Muscle of back (tissue), 11 donors: ENCODE results near the gene OTUB2. TPM values are rescaled to one million over a fixed set of nuclear protein-coding genes. Genes with fewer than 3 reads are reported as not detected.

ENCODE experiments used
- DNase-seq, 3 donors: peaks; one replicate each; pipeline versions ENCODE4 v3.0.0 to v3.0.0-alpha.2; 2013
- polyA plus RNA-seq, 10 donors: library from polyadenylated mRNA; unstranded; fragments of 120-200 nt; gene quantifications; one replicate each; pipeline ENCODE4 v1.2.1, GENCODE V29; 2013; ENCODE audit not compliant: insufficient read length in 10 of 10

The OTUB2 gene
- polyA plus RNA-seq, 10 donors = 0.77 to 1.6 (median 1.0) TPM

- DNase-seq = no peak
Observed at GRCh38 chr14:93996130-93996695, 29.9 kb upstream of the OTUB2 start.

GRCh38 chr14:93997082-93997481 lies 29.1 kb upstream of the OTUB2 start, which contains the start of gene CCDC197:
Gene CCDC197 (plus strand): TSS chr14:93997301. CDS start chr14:93998132, 831 bp downstream.
- DNase-seq = no peak

- DNase-seq = no peak
Observed at GRCh38 chr14:93997916-93998870, 27.9 kb upstream of the OTUB2 start.

DNA sequence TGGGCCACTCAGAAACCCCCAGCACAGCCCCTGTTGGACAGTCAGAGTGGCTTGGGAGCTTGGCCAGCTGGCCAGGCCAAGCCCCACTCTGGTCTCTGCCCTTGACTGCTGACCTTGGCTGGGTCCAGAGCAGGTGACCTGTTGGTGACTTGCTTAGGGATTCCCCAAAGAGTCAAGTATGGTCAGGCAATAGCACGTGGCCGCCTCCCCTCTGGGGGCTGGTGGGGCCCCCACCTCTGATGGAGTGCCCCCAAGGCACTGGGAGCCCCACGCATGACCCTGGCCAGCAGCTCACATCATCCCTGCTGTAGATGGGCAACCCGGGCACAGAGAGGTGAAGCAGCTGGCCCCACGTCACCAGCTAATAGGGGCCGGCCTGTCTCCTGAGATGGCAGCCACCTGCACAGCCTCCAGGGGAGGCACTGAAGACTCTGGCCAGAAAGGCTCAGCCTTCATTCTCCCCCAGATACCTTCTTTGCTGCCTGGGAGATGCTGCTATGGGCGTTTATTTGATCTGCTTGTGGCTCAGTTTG lies 27.2 kb upstream of the OTUB2 start:
- DNase-seq = no peak

GRCh38 chr14:93999573-93999972 lies 26.6 kb upstream of the OTUB2 start:
- no peak for DNase-seq

DNA sequence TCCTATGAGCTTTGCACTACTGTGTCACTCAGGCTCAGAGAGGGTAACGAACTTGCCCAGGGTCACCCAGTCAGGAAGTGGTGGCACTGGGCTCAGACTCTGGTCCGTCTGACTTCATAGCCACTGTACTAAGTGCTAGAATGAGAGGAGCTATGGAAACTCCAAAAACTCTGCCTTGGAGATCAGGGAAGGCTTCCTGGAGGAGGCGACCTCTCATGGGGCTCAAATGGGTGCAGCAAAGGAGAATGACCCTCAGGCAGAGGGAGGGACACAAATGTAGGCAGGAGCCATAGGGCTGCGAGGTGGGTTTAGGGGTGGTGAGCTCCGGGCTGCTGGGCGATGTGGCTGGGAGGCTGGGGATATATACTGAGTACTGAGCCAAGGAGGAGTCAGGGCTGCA lies 25.9 kb upstream of the OTUB2 start:
- no peak for DNase-seq

DNA sequence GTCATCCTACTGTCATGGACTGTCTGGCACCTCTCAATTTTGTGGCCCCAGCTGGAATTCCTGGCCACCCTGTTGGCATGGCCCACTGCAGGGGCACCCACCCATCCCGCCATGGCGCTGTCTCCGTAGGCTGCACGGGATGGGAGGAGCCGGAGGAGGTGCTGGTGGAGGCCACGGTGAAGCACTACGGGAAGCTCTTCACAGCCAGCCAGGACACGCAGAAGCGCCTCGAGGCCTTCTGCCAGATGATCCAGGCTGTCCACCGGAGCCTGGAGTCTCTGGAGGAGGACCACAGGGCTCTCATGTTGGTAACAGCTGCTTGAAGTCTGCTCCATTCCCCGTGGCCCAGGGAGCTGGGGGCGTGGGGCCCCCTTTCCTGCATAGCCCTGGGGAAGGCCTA lies 25.1 kb upstream of the OTUB2 start:
- DNase-seq = peak in 1 of 3 donors; percentile 60

DNA sequence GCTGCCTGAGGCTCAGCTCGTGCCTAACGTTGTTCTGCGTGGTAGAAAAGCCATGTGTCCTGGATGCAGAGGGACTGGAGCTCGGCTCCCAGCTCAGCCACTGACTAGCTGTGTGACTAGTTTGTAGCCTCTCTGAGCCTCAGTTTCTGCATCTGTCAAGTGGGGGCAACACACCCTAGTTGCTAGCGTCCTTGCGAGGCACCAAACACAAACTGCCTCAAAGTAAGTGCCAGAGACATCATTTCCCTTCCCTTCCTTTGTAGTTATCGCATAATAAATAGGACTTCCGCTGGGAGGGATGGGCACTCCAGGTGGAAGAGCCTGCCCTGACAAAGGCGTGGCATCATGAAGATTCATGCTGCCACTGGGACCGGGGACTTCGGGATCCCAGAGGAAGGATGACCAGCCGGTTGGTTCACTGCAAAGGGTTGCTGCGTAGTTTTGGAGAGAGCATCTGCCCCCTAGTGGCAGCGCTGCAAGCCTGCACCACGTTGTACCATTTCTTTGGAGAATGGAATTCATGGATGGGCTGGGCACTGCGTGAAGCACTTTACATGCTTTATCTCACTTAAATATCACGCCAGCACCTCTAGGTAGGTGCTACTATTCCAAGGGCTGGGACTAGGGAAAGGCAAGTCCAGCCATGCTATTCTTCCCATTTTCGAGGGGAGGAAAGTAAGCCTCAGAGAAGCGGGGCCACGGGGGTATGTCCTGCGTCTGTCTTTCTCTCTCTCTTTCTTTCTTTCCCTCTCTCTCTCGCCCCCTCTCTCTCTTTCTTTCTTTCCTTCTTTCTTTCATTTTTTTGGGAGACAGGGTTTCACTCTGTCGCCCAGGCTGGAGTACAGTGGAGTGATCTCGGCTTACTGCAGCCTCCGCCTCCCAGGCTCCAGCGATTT lies 24.4 kb upstream of the OTUB2 start:
- peak; percentile 52 to 84 (median 72) for DNase-seq

- DNase-seq = no peak
Observed at GRCh38 chr14:94003397-94003796, 22.7 kb upstream of the OTUB2 start.

- no peak for DNase-seq
Observed at GRCh38 chr14:94004015-94004414, 22.1 kb upstream of the OTUB2 start.

GRCh38 chr14:94005324-94006073 lies 20.6 kb upstream of the OTUB2 start:
- no peak for DNase-seq

GRCh38 chr14:94008234-94008633 lies 17.9 kb upstream of the OTUB2 start:
- DNase-seq = no peak

- DNase-seq = no peak
Observed at GRCh38 chr14:94009767-94010166, 16.4 kb upstream of the OTUB2 start.

GRCh38 chr14:94010625-94011024 lies 15.5 kb upstream of the OTUB2 start:
- DNase-seq = no peak

DNA sequence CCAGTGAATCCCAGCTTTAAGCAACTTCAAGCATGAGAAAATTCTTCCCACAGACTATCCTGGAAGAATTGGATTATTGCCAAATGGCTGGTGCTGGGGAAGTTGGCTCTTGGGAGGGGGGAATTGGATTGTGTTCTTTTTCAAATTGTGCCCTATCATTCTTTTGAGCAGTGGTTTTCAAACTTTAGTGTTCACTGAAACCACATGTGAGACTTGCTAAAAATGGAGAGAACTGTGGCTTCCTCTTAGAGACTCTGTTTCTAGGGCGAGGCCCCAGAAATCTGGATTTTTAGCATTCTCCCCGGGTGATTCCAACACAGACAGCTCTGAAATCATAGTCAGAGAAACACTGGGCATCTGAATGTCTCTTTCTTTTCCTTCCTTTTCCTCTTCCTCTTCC lies 14.3 kb upstream of the OTUB2 start:
- DNase-seq = no peak

GRCh38 chr14:94014382-94014781 lies 11.8 kb upstream of the OTUB2 start:
- no peak for DNase-seq

- no peak for DNase-seq
Observed at GRCh38 chr14:94015223-94015622, 10.9 kb upstream of the OTUB2 start.

- DNase-seq = no peak
Observed at GRCh38 chr14:94016446-94016976, 9.6 kb upstream of the OTUB2 start.

GRCh38 chr14:94018308-94018707 lies 7.8 kb upstream of the OTUB2 start:
- no peak for DNase-seq

DNA sequence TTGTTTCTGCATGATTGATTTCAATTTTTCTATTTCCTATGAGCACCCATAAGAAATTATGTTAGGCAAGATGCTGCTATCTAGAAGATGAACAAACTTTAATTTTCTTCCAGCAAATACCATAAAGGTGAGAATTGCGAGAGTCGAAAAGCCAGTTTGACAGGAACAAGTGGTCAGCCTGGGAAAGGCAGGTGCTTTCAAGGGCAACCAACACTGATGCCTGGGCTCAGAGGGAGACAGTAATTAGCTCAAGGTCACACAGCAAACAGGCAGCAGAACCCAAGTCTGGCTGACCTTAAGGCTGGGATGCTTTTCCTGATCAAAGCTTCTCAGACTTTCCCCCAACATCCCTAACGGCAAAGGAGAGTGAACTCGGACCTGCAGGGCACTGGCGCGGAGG lies 6.8 kb upstream of the OTUB2 start:
- no peak for DNase-seq

DNA sequence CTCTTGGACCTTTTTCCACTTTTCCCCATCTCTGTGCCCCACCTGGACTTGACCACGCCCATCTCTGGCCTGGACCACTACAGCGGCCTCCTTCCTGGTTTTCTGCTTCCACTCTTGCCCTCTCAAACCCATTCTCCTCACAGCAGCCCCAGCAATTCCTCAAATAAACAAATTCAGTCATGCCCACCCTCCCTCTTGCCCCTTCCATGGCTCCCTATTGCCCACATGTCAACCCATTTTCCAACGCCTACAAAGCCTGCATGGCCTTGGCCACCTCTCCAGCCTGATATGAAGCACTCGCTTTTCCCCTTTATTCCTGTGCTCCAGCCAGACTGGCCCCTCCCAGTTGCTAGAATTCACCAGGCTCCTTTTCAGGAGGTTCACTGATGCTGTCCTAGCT lies 5.9 kb upstream of the OTUB2 start:
- no peak for DNase-seq
